Kidney epithelial cell (primary cell): ENCODE results near the gene FAS. TPM values are rescaled to one million over a fixed set of nuclear protein-coding genes. Genes with fewer than 3 reads are reported as not detected.

Source experiments
- DNase-seq: peaks from one replicate; pipeline ENCODE4 v3.0.0-alpha.2; 2010; ENCODE audit warnings: low read depth
- H3K27me3 ChIP-seq: 2 replicates; pipeline ENCODE4 v1.6.0; 2011; ENCODE audit warnings: low read length; ENCODE audit not compliant: control insufficient read depth, insufficient read depth
- H3K36me3 ChIP-seq: 2 replicates; pipeline ENCODE4 v1.5.1; 2011; ENCODE audit warnings: low read length; ENCODE audit not compliant: control insufficient read depth, insufficient read depth
- H3K4me3 ChIP-seq: 2 replicates; pipeline ENCODE4 v1.5.1; 2011; ENCODE audit warnings: low read depth, mild to moderate bottlenecking, control low read depth, low read length
- CTCF ChIP-seq: IDR thresholded peaks from 2 replicates; pipeline ENCODE4 v1.5.1; 2011; ENCODE audit warnings: mild to moderate bottlenecking, moderate library complexity, low read length, control low read depth, inconsistent platforms; ENCODE audit not compliant: insufficient read depth, poor library complexity, severe bottlenecking
- total RNA-seq: library from RNA; depleted of rRNA; stranded (reverse); fragments of >200 nt; gene quantifications from 2 replicates; pipeline ENCODE4 v1.2.3, GENCODE V29; 2015

FAS gene
- total RNA-seq, 1 donor from 2014 or later: 41.1 TPM

DNA sequence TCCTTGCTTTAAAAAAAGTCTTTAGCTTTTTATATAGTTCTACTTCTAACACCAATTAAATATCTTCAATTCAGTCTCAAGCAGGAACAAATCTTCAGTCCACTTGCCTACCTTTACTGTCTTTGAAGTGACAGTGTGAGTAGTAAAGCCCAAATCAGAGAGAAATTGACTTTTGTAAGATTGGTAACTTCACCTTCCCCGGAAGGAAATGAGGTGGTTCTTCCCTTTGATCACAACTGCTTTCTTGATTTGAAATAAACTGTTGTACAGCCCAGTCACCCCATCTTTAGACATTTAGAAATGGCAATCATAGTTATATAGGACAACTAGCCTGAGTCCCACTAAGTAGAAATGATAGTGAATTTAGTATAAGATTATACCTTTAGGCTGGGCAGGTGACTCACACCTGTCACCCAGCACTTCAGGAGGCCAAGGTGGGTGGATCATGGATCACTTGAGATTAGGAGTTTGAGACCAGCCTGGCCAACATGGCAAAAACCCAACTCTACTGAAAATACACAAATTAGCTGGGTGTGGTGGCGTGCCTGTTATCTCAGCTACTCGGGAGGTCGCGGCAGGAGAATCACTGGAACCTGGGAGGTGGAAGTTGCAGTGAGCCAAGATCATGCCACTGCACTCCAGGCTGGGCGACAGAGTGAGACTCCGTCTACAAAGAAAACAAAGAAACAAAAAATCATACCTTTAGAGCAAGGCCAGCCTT lies 4.7 kb downstream of the FAS start:
- DNase-seq: no peak
- H3K36me3 ChIP-seq: no peaks in the 10 kb centered on the region
- no peaks in the 10 kb centered on the region for H3K27me3 ChIP-seq
- TF ChIP-seq CTCF: no peak
- no peak overlapping the region for H3K4me3 ChIP-seq

DNA sequence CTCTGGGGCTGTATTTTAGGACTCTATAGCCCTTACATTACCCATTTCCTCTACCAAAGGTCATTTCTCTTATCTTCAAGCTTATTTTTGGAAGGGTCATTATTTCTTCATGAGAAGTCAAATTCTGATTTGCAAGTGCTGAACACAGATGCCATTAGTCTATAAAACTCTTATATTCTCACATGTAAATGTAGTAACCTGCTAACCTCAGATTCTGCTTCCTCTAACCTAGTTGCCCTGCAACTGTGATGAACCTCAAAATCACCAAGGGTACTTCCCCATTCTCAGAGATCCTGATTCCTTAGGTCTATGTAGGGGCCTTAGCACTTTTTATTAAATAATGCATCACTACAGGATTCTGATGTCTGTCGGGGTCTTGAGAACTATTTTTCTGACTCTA lies 6.3 kb downstream of the FAS start:
- no peaks in the 10 kb centered on the region for H3K36me3 ChIP-seq
- DNase-seq: no peak
- H3K4me3 ChIP-seq: no peak overlapping the region
- no peak for TF ChIP-seq CTCF
- no peaks in the 10 kb centered on the region for H3K27me3 ChIP-seq

DNA sequence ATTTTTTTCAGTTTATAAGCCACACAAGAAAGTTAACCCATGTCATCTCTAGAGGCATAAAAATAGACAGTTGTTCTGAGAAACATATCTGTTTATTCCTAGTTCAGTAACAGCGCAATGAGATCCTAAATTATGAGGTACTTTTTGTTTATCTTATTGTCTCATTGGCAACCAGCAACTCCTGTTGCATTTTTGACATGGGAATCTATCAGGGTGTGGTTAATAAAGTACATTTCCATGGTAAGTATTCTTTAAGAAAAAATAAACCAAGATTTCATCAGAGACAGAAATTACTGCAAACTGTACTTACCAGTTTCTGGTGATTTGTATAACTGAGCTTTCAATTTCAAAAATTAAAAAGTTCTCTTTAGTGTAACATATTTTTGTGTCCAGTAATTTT lies 9.0 kb downstream of the FAS start:
- Histone ChIP-seq H3K27me3 (no peaks in the 10 kb centered on the region), H3K36me3 (no peaks in the 10 kb centered on the region), H3K4me3 (no peak overlapping the region)
- DNase-seq: no peak
- no peak for TF ChIP-seq CTCF

DNA sequence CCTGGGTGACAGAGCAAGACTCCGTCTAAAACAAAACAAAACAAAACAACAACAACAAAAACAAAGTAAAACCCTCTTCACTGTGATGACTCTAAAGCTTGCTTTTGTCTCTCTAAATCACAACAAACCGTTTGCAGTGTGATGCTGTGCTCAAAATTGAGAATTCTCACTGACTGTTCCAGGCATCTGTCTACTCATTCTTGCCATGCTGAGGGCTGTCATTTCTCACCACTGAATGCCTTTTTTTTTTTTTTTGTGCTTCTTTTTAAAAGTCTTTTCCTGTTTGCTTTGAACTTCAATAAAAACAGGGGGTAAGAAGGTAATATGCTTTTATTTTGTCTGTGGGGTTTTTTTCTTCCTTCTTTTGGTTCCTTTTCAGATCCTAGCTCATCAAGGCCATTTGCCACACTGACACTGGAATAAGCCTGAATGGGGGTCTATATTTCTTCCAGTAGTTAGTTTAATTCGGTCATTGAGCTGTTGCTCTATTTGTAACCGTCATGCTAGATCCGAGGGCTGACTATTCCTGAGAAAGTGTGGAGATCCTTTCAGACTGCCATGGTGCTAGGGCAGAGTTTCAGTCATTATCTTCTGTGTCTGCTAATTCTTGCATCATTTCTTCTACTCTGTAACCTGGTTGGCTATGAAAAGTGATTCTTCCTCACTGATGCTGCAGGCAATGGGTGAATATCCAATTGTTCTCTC lies 10.6 kb downstream of the FAS start:
- no peak for TF ChIP-seq CTCF
- H3K36me3 ChIP-seq: no peaks in the 10 kb centered on the region
- DNase-seq: no peak

GRCh38 chr10:89001729-89002072 lies 11.1 kb downstream of the FAS start:
- TF ChIP-seq CTCF: no peak
- Histone ChIP-seq H3K27me3 (no peaks in the 10 kb centered on the region), H3K4me3 (no peak overlapping the region), H3K36me3 (no peaks in the 10 kb centered on the region)
- no peak for DNase-seq

More for the DNA sequence above, 10.6 kb downstream of the FAS start:
- Histone ChIP-seq H3K27me3 (no peaks in the 10 kb centered on the region), H3K4me3 (no peak overlapping the region)
